Testis (tissue), 3 donors: ENCODE results near the gene CATSPERD. TPM values are rescaled to one million over a fixed set of nuclear protein-coding genes. Genes with fewer than 3 reads are reported as not detected.

ENCODE experiments used
- DNase-seq: peaks from one replicate; pipeline ENCODE4 v3.0.0-alpha.2; 2019
- H3K27ac ChIP-seq, 2 donors: fragments of 200-600 bp; sonication (generic); one replicate each; pipeline ENCODE4 v1.5.1; 2019
- H3K27me3 ChIP-seq: fragments of 200-600 bp; sonication (generic); one replicate; pipeline ENCODE4 v1.5.1; 2019
- H3K36me3 ChIP-seq: fragments of 200-600 bp; sonication (generic); one replicate; pipeline ENCODE4 v1.5.1; 2017; ENCODE audit warnings: low read depth; ENCODE audit errors: missing control alignments
- H3K4me1 ChIP-seq: fragments of 200-600 bp; sonication (generic); one replicate; pipeline ENCODE4 v1.5.1; 2019
- H3K4me3 ChIP-seq, 2 donors: fragments of 200-600 bp; sonication (generic); one replicate each; pipeline ENCODE4 v1.5.1; 2017 to 2019
- H3K9me3 ChIP-seq: fragments of 200-600 bp; sonication (generic); one replicate; pipeline ENCODE4 v1.5.1; 2017
- CTCF ChIP-seq, 3 experiments: fragments of 450-650 bp in 2 of 3; fragments of 200-600 bp in 1 of 3; sonication (generic) in 1 of 3; IDR thresholded peaks; one replicate each; pipeline ENCODE4 v1.5.1; 2016 to 2019; ENCODE audit warnings: antibody characterized with exemption in 3 of 3, mild to moderate bottlenecking in 2 of 3, moderate library complexity in 1 of 3
- POLR2A ChIP-seq: fragments of 450-650 bp; IDR thresholded peaks from one replicate; pipeline ENCODE4 v1.6.1; 2017; ENCODE audit warnings: antibody characterized with exemption, mild to moderate bottlenecking, moderate library complexity
- WGBS, 2 donors: methylation state at CpG; one replicate each; pipeline ENCODE4 v1.1.5; 2018; 5-methylcytosine and 5-hydroxymethylcytosine counted together
- intact Hi-C: fragments of 100-400 bp; cut with DNase I; formaldehyde crosslinking; loops from one replicate; pipeline ENCODE4 v1.15.1; 2023; ENCODE audit warnings: low total_unique reads
- polyA plus RNA-seq: library from polyadenylated mRNA; stranded (reverse); fragments of 350-450 nt; fragmentation: Illumina TruSeq; extraction: RNeasy Lipid Tissue Mini Kit (QIAGEN cat#74804); gene quantifications from one replicate; pipeline ENCODE4 v1.2.3, GENCODE V29; 2014; ENCODE audit warnings: low read depth, low replicate concordance; ENCODE audit not compliant: insufficient read depth
- total RNA-seq, 2 donors: library from RNA; depleted of rRNA; stranded (reverse); fragments of >200 nt; gene quantifications; one replicate each; pipeline ENCODE4 v1.2.3, GENCODE V29; 2016

Gene CATSPERD
- total and polyA plus RNA-seq, 3 donors from 2014 or later: 6.1 to 31.3 (median 9.3) TPM

- H3K36me3 ChIP-seq: no peaks in the 10 kb centered on the region
- no peak overlapping the region for H3K4me3 ChIP-seq
- no peak overlapping the region for H3K27ac ChIP-seq
- intact Hi-C loops: no loop called here
- DNase-seq: no peak
- H3K9me3 ChIP-seq: no peaks in the 10 kb centered on the region
- 91 to 94% methylated on average over 5 of the region's 5 CpGs for WGBS, 2 donors
- no peak for TF ChIP-seq CTCF (IDR thresholded peaks at IDR 0.05)
- no peak for TF ChIP-seq POLR2A
- no peaks in the 10 kb centered on the region for H3K4me1 ChIP-seq
- H3K27me3 ChIP-seq: no peaks in the 10 kb centered on the region
These were observed 42.3 kb downstream of the CATSPERD start for GRCh38 chr19:5762608-5763217.

- Histone ChIP-seq H3K36me3 (no peaks in the 10 kb centered on the region), H3K9me3 (no peaks in the 10 kb centered on the region), H3K4me3 (no peak overlapping the region), H3K27me3 (no peaks in the 10 kb centered on the region), H3K27ac (no peak overlapping the region), H3K4me1 (no peaks in the 10 kb centered on the region)
- 83 to 88% methylated on average over 3 of the region's 3 CpGs for WGBS, 2 donors
- DNase-seq: no peak
- intact Hi-C loops: no loop called here
- no peak for TF ChIP-seq POLR2A
- no peak for TF ChIP-seq CTCF (IDR thresholded peaks at IDR 0.05)
These were observed 44.8 kb downstream of the CATSPERD start for GRCh38 chr19:5765220-5765619.

GRCh38 chr19:5767949-5768348 lies 47.5 kb downstream of the CATSPERD start:
- no peaks in the 10 kb centered on the region for H3K36me3 ChIP-seq
- no peaks in the 10 kb centered on the region for H3K9me3 ChIP-seq
- intact Hi-C loops: no loop called here
- TF ChIP-seq POLR2A (no peak), CTCF (IDR thresholded peaks at IDR 0.05) (no peak)
- no peak overlapping the region for H3K4me3 ChIP-seq
- no peak overlapping the region for H3K27ac ChIP-seq
- no peaks in the 10 kb centered on the region for H3K27me3 ChIP-seq
- DNase-seq: no peak
- 93 to 94% methylated on average over 10 of the region's 10 CpGs for WGBS, 2 donors
- H3K4me1 ChIP-seq: no peaks in the 10 kb centered on the region

DNA sequence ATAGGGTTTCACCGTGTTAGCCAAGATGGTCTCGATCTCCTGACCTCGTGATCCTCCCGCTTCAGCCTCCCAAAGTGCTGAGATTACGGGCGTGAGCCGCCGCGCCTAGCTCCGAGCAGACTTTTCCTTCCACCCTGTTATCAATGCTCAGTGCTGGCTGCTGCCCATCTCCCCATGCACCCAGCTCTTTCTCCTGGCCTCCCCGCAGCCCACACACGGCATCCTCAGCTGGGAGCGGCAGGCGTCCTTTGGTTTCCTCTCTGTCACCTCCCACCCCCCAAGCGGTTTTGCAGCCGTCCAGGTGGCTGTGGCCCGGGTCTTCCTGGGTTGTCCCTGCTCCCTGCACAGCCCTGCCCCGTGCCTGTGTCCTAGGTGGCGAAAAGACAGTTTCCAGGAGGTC lies 52.0 kb downstream of the CATSPERD start:
- DNase-seq: no peak
- intact Hi-C loops: no loop called here
- Histone ChIP-seq H3K36me3 (no peaks in the 10 kb centered on the region), H3K4me3 (no peak overlapping the region), H3K27me3 (no peaks in the 10 kb centered on the region), H3K9me3 (no peaks in the 10 kb centered on the region), H3K27ac (no peak overlapping the region), H3K4me1 (no peaks in the 10 kb centered on the region)
- TF ChIP-seq CTCF (IDR thresholded peaks at IDR 0.05): no peak
- no peak for TF ChIP-seq POLR2A
- WGBS, 2 donors: 75 to 87% methylated on average over 18 to 19 of the region's 19 CpGs

DNA sequence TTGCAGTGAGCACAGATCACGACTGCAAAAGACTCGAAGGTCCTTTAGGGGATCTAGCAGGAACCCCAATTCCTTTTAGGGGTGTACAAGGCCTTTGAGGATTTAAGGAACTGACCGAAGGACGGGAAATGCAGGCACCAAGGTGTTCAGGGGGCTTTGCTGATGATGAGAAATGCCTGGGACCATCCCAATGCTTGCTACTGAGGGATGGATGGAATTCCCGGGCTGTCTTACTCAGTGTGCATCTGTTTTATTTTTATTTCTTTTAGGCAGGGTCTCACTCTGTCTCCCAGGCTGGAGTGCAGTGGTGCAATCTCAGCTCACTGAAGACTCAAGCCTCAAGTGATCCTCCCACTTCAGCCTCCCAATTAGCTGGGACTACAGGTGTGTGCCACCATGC lies 52.8 kb downstream of the CATSPERD start:
- intact Hi-C loops: no loop called here
- WGBS, 2 donors: 84 to 92% methylated on average over 5 of the region's 5 CpGs

More for the DNA sequence above, 52.8 kb downstream of the CATSPERD start:
- Histone ChIP-seq H3K4me3 (no peak overlapping the region), H3K27ac (no peak overlapping the region), H3K36me3 (no peaks in the 10 kb centered on the region), H3K4me1 (no peaks in the 10 kb centered on the region), H3K9me3 (no peaks in the 10 kb centered on the region), H3K27me3 (no peaks in the 10 kb centered on the region)
- DNase-seq: no peak
- TF ChIP-seq POLR2A: no peak
- TF ChIP-seq CTCF (IDR thresholded peaks at IDR 0.05): no peak
